Measurements from ENCODE around the gene TRAF2.
"Not testable (repeated sequence)": the region's sequence is repeated elsewhere in the genome, so short reads cannot be mapped to it uniquely, and the experiment has no call there.

TRAF2 gene, protein sequence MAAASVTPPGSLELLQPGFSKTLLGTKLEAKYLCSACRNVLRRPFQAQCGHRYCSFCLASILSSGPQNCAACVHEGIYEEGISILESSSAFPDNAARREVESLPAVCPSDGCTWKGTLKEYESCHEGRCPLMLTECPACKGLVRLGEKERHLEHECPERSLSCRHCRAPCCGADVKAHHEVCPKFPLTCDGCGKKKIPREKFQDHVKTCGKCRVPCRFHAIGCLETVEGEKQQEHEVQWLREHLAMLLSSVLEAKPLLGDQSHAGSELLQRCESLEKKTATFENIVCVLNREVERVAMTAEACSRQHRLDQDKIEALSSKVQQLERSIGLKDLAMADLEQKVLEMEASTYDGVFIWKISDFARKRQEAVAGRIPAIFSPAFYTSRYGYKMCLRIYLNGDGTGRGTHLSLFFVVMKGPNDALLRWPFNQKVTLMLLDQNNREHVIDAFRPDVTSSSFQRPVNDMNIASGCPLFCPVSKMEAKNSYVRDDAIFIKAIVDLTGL

DNA sequence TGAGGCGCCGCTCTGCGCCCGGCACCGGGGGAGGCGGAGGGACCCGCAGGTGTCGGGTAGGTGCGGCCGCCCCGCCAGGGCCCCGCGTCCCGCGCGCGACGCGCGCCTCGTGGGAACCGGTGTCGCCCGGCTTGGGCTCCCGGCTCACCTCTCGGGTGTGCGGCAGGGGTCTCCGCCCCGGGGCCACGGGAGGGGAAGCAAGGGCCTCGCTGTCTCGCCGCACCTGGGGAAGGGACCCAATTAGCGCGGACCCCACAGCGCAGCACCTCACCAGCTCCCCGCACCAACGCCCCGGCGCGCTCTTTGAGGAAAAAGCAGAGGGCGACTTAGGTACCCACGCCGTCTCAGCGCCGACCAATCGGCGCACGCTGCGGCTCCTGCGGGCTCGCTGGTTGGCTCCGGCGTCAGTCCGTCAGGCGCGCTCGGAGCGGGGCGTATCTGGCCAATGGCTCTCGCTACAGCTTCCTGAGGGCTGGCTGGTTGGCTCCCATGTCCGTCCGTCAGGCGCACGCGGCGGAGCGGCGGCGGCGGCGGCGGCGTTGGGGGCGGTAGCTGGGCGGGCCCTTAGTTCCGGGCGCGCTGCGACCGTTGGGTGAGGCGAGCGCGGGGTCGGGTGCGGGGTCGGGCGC lies at the start of gene TRAF2:
TRAF2 (plus strand) TSS at position 567 of the 629 bp plus-strand sequence. CDS start 12,225 bp downstream, outside the sequence.
- POLR2A ChIA-PET = interaction anchor here (1.3 kb wide), 1 partner anchor 20 kb away, joined by 7 read pairs; the partner anchor contains the start of gene EDF1
- H3K4me3 ChIP-seq (ENCODE audit: low read depth, low read length) = peak within 1 kb of the TSS; percentile 79
- CTCF ChIA-PET = interaction anchor here (0.8 to 2.7 kb wide), 3 partner anchors 13 to 181 kb away, joined by 3 to 6 read pairs (median 3); partner anchors contain the start of gene C8G
- peak; percentile 97 for DNase-seq (ENCODE audit: low read depth, low spot score)
- TF ChIP-seq, protein P1, sequence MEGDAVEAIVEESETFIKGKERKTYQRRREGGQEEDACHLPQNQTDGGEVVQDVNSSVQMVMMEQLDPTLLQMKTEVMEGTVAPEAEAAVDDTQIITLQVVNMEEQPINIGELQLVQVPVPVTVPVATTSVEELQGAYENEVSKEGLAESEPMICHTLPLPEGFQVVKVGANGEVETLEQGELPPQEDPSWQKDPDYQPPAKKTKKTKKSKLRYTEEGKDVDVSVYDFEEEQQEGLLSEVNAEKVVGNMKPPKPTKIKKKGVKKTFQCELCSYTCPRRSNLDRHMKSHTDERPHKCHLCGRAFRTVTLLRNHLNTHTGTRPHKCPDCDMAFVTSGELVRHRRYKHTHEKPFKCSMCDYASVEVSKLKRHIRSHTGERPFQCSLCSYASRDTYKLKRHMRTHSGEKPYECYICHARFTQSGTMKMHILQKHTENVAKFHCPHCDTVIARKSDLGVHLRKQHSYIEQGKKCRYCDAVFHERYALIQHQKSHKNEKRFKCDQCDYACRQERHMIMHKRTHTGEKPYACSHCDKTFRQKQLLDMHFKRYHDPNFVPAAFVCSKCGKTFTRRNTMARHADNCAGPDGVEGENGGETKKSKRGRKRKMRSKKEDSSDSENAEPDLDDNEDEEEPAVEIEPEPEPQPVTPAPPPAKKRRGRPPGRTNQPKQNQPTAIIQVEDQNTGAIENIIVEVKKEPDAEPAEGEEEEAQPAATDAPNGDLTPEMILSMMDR (IDR thresholded peaks at IDR 0.05; ENCODE audit: insufficient read depth, low read length, missing control alignments) = no peak

DNA sequence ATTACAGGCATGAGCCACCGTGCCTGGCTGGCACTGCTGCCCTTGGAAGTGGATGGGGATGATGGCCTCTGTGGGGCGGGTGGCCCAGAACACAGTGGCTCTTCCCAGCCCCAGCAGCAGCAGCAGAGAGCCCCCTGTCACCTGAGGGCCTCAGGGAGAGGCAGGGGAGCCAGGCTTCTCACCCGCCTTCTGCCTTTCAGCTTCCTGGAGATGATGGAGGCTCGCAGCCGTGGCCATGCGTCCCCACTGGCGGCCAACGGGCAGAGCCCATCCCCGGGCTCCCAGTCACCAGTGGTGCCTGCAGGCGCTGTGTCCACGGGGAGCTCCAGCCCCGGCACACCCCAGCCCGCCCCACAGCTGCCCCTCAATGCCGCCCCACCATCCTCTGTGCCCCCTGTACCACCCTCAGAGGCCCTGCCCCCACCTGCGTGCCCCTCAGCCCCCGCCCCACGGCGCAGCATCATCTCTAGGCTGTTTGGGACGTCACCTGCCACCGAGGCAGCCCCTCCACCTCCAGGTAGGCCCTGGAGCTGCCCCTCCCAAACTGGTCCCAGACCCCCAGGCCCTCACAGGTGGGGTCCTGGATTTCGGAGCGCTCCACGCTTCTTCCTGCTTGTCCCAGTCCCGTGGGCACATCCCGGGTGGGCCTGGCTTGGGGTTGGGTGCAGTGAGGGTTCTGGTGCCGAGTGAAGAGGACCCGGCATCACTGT lies 49.0 kb upstream of the TRAF2 start:
- no peak overlapping the region for H3K4me3 ChIP-seq (ENCODE audit: low read depth, low read length)
- ChIA-PET POLR2A (interaction anchor here (1.8 kb wide), 1 partner anchor 10 kb away, joined by 6 read pairs; no protein-coding TSS in a partner anchor), CTCF (no interaction called here)
- no peak for DNase-seq (ENCODE audit: low read depth, low spot score)
- TF ChIP-seq, protein P1 (IDR thresholded peaks at IDR 0.05; ENCODE audit: insufficient read depth, low read length, missing control alignments) = no peak

DNA sequence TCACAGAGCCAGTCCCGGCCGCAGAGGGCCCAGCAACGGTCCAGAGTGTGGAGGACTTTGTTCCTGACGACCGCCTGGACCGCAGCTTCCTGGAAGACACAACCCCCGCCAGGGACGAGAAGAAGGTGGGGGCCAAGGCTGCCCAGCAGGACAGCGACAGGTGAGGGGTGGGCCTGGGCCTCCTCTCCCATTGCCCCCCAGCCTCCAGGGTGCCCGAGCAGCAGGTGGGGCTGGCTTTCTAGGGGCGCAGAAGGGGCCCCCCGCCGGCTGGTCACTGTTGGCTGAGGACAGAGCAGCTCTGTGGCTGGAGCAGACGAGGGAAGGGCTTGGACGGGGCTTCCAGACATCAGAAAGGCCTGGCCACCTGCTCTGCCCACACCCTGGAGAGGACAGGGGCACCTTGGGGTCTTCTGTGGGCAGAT lies 48.4 kb upstream of the TRAF2 start:
- DNase-seq (ENCODE audit: low read depth, low spot score); H3K4me3 ChIP-seq (ENCODE audit: low read depth, low read length); CTCF ChIA-PET: not testable (repeated sequence)
- POLR2A ChIA-PET = interaction anchor here (1.8 kb wide), 1 partner anchor 9 kb away, joined by 6 read pairs; no protein-coding TSS in a partner anchor

DNA sequence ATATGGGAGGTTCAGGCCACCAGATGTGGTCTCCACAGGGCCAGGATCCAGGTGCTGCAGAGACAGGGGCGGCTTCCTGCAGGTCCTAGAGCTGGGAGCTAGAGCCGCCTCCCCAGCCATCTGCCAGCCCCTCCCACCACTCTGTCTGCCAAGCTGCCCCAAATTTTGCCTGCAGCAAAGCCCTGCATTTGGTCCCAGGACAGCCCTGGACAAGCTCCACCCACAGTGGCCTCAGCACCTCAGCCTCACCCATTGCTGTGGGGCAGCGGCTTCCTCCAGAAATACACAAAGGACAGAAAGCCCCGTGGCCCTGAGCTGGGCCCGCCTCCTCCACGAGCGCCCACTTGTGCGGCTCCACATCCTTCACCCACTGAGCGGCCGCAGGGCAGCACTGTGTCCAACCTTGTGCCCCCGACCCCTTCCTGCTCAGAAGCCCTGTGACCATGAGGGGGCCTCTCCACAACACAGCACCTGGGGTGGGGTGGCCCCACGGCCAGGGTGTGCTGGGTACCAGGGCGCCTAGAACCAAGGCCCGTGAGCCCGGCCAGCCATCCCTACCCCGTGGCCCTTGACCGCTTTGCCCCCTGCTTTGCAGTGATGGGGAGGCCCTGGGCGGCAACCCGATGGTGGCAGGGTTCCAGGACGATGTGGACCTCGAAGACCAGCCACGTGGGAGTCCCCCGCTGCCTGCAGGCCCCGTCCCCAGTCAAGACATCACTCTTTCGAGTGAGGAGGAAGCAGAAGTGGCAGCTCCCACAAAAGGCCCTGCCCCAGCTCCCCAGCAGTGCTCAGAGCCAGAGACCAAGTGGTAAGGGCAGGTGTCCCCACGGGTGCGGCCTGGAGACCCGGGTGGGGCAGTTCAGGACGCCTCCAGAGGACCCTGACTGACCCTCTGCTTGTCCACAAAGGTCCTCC lies 47.7 kb upstream of the TRAF2 start:
- no peak for DNase-seq (ENCODE audit: low read depth, low spot score)
- H3K4me3 ChIP-seq (ENCODE audit: low read depth, low read length) = no peak overlapping the region
- POLR2A ChIA-PET = interaction anchor here (1.8 kb wide), 1 partner anchor 8 kb away, joined by 6 read pairs; no protein-coding TSS in a partner anchor
- CTCF ChIA-PET = no interaction called here
- TF ChIP-seq, protein P1 (IDR thresholded peaks at IDR 0.05; ENCODE audit: insufficient read depth, low read length, missing control alignments) = no peak

DNA sequence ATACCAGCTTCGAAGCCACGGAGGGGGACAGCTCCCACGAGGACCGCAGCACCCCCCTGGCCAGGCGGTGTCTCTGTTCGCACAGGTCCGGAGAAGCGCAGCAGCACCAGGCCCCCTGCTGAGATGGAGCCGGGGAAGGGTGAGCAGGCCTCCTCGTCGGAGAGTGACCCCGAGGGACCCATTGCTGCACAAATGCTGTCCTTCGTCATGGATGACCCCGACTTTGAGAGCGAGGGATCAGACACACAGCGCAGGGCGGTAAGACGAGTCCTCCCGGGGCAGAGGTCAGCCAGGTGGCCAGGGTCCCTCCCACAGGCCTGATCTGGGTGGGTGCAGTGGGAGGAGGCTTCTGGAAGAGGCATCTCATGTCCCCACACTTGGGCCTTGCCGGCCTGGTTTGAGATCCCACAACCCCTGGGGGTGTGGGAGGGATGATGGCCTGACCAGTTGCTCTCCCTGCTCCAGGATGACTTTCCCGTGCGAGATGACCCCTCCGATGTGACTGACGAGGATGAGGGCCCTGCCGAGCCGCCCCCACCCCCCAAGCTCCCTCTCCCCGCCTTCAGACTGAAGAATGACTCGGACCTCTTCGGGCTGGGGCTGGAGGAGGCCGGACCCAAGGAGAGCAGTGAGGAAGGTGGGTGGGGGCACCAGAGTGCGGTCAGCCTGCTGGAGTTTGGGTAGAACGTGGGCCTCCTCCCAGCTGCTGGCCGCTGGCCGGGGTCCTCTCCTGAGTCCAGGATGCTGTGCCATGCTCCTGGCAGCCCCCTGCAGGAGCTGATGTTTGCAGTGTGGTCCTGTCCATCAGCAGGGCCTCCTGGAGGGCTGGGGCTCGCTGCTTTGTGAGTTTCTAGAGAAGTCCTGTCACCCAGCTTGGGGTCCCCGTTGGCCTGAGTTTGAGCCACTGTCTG lies 46.8 kb upstream of the TRAF2 start:
- DNase-seq (ENCODE audit: low read depth, low spot score) = no peak
- no peak overlapping the region for H3K4me3 ChIP-seq (ENCODE audit: low read depth, low read length)
- CTCF ChIA-PET = interaction anchor here (1.0 to 1.7 kb wide), 2 partner anchors 9 to 190 kb away, joined by 3 to 5 read pairs; no protein-coding TSS in a partner anchor
- TF ChIP-seq, protein P1 (IDR thresholded peaks at IDR 0.05; ENCODE audit: insufficient read depth, low read length, missing control alignments) = no peak
- POLR2A ChIA-PET = no interaction called here

Data from AG04449 (cell line).